ENCODE data around the gene ELAPOR1. TPM values are rescaled to one million over a fixed set of nuclear protein-coding genes. Genes with fewer than 3 reads are reported as not detected.

The ELAPOR1 gene
- total RNA-seq, 1 experiment from 2014 or later = 0.75 TPM

DNA sequence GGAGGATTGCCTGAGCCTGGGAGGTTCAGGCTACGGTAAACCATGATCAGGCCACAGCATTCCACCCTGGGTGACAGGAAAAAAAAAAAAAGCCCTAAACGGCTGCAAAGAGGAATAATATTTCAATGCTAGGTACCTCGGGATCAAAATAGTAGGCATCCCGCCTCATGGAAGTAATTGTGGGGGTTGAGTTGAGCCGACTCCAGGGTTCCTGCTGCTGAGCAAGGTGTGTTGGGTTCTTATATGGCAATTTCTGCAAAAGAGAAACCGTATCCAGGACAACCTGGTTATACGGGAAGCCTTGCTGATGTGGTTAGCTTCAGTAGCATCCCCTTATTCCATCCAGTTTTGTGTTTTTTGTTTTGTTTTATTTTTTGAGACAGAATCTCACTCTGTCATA lies 6.1 kb upstream of the ELAPOR1 start:
- H3K36me3 ChIP-seq (ENCODE audit: control insufficient read depth, insufficient read depth, low read length) = no peaks in the 10 kb centered on the region
- no peak for DNase-seq
- ChIA-PET POLR2A (no interaction called here), CTCF (interaction anchor here (1.1 kb wide), 1 partner anchor 8 kb away, joined by 5 read pairs; no protein-coding TSS in a partner anchor)
- Mint-ChIP-seq H3K4me1 (ENCODE audit: low read depth, unreplicated experiment) (no peaks in the 10 kb centered on the region), H3K9me3 (ENCODE audit: unreplicated experiment) (no peaks in the 10 kb centered on the region), H3K4me3 (ENCODE audit: unreplicated experiment) (no peak overlapping the region), H3K27ac (ENCODE audit: unreplicated experiment) (no peak overlapping the region), H3K27me3 (ENCODE audit: insufficient read depth, unreplicated experiment) (no peaks in the 10 kb centered on the region), H3K36me3 (ENCODE audit: insufficient read depth, unreplicated experiment) (peaks cover 24% of the 10 kb centered on the region)
- intact Hi-C loops (cut with micrococcal nuclease; ENCODE audit: unreplicated experiment) = no loop called here
- no TSS peak for BruUV-seq (replicated peaks)
- no peak overlapping the region for H3K4me3 ChIP-seq (ENCODE audit: low read depth, low read length)
- TF ChIP-seq, protein P1, sequence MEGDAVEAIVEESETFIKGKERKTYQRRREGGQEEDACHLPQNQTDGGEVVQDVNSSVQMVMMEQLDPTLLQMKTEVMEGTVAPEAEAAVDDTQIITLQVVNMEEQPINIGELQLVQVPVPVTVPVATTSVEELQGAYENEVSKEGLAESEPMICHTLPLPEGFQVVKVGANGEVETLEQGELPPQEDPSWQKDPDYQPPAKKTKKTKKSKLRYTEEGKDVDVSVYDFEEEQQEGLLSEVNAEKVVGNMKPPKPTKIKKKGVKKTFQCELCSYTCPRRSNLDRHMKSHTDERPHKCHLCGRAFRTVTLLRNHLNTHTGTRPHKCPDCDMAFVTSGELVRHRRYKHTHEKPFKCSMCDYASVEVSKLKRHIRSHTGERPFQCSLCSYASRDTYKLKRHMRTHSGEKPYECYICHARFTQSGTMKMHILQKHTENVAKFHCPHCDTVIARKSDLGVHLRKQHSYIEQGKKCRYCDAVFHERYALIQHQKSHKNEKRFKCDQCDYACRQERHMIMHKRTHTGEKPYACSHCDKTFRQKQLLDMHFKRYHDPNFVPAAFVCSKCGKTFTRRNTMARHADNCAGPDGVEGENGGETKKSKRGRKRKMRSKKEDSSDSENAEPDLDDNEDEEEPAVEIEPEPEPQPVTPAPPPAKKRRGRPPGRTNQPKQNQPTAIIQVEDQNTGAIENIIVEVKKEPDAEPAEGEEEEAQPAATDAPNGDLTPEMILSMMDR (IDR thresholded peaks at IDR 0.05; ENCODE audit: insufficient read depth in 1 of 2, low read depth in 1 of 2, low read length in 1 of 2, severe bottlenecking in 1 of 2, unreplicated experiment in 1 of 2) = no peak
- H3K27me3 ChIP-seq (replicated peaks; ENCODE audit: control insufficient read depth, insufficient read depth, low read length) = no peaks in the 10 kb centered on the region
- H3K9me3 ChIP-seq = no peaks in the 10 kb centered on the region
- H3K4me1 ChIP-seq = no peaks in the 10 kb centered on the region; the same call in 1 of the 2 replicates

DNA sequence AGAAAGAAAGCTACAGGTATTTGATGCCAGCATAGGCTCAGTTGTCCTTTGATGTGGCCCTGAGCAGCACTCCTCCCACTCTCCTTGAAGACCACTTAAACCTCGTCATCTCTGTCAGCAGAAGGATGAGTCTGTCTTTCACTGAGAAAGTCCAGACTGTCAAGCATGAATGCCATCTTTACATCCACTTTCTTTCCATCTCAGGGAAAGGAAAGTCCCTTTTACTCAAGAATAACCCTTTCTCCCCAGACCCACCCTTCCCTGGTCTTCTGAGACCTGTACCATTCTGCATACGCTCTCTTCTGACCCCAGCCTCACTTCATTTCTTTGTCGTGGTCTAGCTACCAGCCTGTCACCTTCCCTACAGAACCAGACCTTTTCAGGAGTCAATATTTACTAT lies 4.0 kb upstream of the ELAPOR1 start:
- Mint-ChIP-seq H3K9me3 (ENCODE audit: unreplicated experiment) (no peaks in the 10 kb centered on the region), H3K36me3 (ENCODE audit: insufficient read depth, unreplicated experiment) (peaks cover 12% of the 10 kb centered on the region), H3K4me3 (ENCODE audit: unreplicated experiment) (no peak overlapping the region), H3K27ac (ENCODE audit: unreplicated experiment) (no peak overlapping the region), H3K27me3 (ENCODE audit: insufficient read depth, unreplicated experiment) (no peaks in the 10 kb centered on the region), H3K4me1 (ENCODE audit: low read depth, unreplicated experiment) (no peaks in the 10 kb centered on the region)
- CTCF ChIA-PET = interaction anchor here (0.6 to 1.8 kb wide), 2 partner anchors 10 to 76 kb away, joined by 8 to 9 read pairs; no protein-coding TSS in a partner anchor
- Histone ChIP-seq H3K4me3 (ENCODE audit: low read depth, low read length) (no peak overlapping the region), H3K4me1 (no peaks in the 10 kb centered on the region; the same call in 1 of the 2 replicates), H3K36me3 (ENCODE audit: control insufficient read depth, insufficient read depth, low read length) (no peaks in the 10 kb centered on the region), H3K27me3 (replicated peaks; ENCODE audit: control insufficient read depth, insufficient read depth, low read length) (no peaks in the 10 kb centered on the region), H3K9me3 (no peaks in the 10 kb centered on the region)
- no peak for DNase-seq
- POLR2A ChIA-PET = interaction anchor here (1.6 kb wide), 1 partner anchor 10 kb away, joined by 3 read pairs; no protein-coding TSS in a partner anchor
- intact Hi-C loops (cut with micrococcal nuclease; ENCODE audit: unreplicated experiment) = no loop called here
- BruUV-seq (replicated peaks) = no TSS peak
- TF ChIP-seq, protein P1 (IDR thresholded peaks at IDR 0.05; ENCODE audit: insufficient read depth in 1 of 2, low read depth in 1 of 2, low read length in 1 of 2, severe bottlenecking in 1 of 2, unreplicated experiment in 1 of 2) = no peak

DNA sequence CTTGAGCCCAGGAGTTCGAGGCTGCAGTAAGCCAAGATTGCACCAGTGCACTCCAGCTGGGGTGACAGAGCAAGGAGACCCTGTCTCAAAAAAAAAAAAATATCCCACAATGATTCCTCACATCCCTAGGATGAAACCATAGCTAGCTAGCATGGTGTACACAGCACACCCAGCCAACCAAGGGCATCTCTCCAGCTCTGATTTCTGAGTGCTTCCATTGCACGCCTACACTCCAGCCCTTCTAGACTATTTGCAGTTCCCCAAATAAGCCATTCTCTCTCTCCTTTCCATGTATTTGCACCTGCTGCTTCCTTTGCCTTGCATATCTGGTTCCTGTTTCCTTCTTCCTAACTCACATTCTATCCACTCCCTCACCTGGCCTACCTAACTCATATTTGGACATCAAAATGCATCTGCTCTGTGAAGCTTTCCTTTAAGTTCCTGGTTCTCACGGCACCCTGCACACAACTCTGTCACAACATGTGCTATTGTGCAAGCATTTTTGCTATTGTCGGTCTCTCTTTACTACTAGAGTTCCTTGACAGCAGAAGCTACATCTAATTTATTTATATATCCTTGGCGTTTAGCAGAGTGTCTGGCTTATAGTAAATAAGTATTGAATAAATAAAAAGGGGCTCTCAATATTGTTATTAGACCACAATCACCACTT lies 2.4 kb upstream of the ELAPOR1 start:
- ChIA-PET CTCF (interaction anchor here (0.6 to 2.4 kb wide), 5 partner anchors 11 to 496 kb away, joined by 3 to 10 read pairs (median 7); no protein-coding TSS in a partner anchor), POLR2A (no interaction called here)
- H3K27me3 ChIP-seq (replicated peaks; ENCODE audit: control insufficient read depth, insufficient read depth, low read length) = no peaks in the 10 kb centered on the region
- no peak overlapping the region for H3K4me3 ChIP-seq (ENCODE audit: low read depth, low read length)
- TF ChIP-seq, protein P1 (IDR thresholded peaks at IDR 0.05; ENCODE audit: insufficient read depth in 1 of 2, low read depth in 1 of 2, low read length in 1 of 2, severe bottlenecking in 1 of 2, unreplicated experiment in 1 of 2) = no peak
- H3K36me3 ChIP-seq (ENCODE audit: control insufficient read depth, insufficient read depth, low read length) = no peaks in the 10 kb centered on the region
- Mint-ChIP-seq H3K27ac (ENCODE audit: unreplicated experiment) (peak overlapping the region; percentile 16), H3K9me3 (ENCODE audit: unreplicated experiment) (no peaks in the 10 kb centered on the region), H3K36me3 (ENCODE audit: insufficient read depth, unreplicated experiment) (peaks cover 9% of the 10 kb centered on the region), H3K4me3 (ENCODE audit: unreplicated experiment) (no peak overlapping the region), H3K27me3 (ENCODE audit: insufficient read depth, unreplicated experiment) (no peaks in the 10 kb centered on the region), H3K4me1 (ENCODE audit: low read depth, unreplicated experiment) (no peaks in the 10 kb centered on the region)
- BruUV-seq (replicated peaks) = no TSS peak
- DNase-seq = no peak
- H3K9me3 ChIP-seq = no peaks in the 10 kb centered on the region
- H3K4me1 ChIP-seq = no peaks in the 10 kb centered on the region; the same call in 1 of the 2 replicates
- intact Hi-C loops (cut with micrococcal nuclease; ENCODE audit: unreplicated experiment) = loop anchor here (1.0 to 2.0 kb wide), 4 partner anchors 22 to 82 kb away; no protein-coding TSS in a partner anchor
